ENCODE data around the gene FRY. TPM values are rescaled to one million over a fixed set of nuclear protein-coding genes. Genes with fewer than 3 reads are reported as not detected.

Gene FRY
- total and polyA plus RNA-seq, 2 donors (not counting 1 experiment from before 2014, with no cell fraction given), result 2.3 to 6.3 TPM

- POLR2A ChIA-PET, result no interaction called here
- Mint-ChIP-seq H3K27me3 (no peaks in the 10 kb centered on the region), H3K4me3 (no peak overlapping the region), H3K9me3 (ENCODE audit: insufficient read depth) (no peaks in the 10 kb centered on the region), H3K27ac (no peak overlapping the region), H3K4me1 (no peaks in the 10 kb centered on the region)
- Histone ChIP-seq H3K4me1 (ENCODE audit: control insufficient read depth in 2 of 2, insufficient read depth in 2 of 2, low read length in 2 of 2) (no peaks in the 10 kb centered on the region), H3K36me3 (replicated peaks in 1 of 2; ENCODE audit: control extremely low read depth in 1 of 2, control insufficient read depth in 1 of 2, extremely low read depth in 1 of 2, insufficient read depth in 2 of 2, low read length in 1 of 2) (no peaks in the 10 kb centered on the region), H4K20me1 (ENCODE audit: control insufficient read depth, insufficient read depth, low read length, poor library complexity, severe bottlenecking) (no peaks in the 10 kb centered on the region), H2AFZ (ENCODE audit: insufficient read depth, low read depth, low read length, poor library complexity, severe bottlenecking) (no peak overlapping the region), H3K9ac (ENCODE audit: low read length) (no peak overlapping the region), H3K4me3 (ENCODE audit: control extremely low read depth in 1 of 5, extremely low read depth in 1 of 5, insufficient read depth in 1 of 5, low read depth in 2 of 5, low read length in 4 of 5) (no peak overlapping the region), H3K9me3 (ENCODE audit: control extremely low read depth in 1 of 3, control insufficient read depth in 2 of 3, insufficient read depth in 1 of 3, low read length in 2 of 3) (no peaks in the 10 kb centered on the region), H3K4me2 (replicated peaks; ENCODE audit: low read depth, low read length, poor library complexity, severe bottlenecking) (no peak overlapping the region), H3K27ac (ENCODE audit: low read length in 2 of 2) (no peak overlapping the region), H3K27me3 (replicated peaks in 1 of 4; ENCODE audit: control extremely low read depth in 1 of 4, control insufficient read depth in 3 of 4, insufficient read depth in 4 of 4, low read length in 3 of 4) (no peaks in the 10 kb centered on the region), H3K79me2 (ENCODE audit: control insufficient read depth, insufficient read depth, low read length) (no peaks in the 10 kb centered on the region)
- DNase-seq (no peak), ATAC-seq (ENCODE audit: low read depth) (no peak)
- CTCF ChIA-PET, result interaction anchor here (0.8 to 1.4 kb wide), 2 partner anchors 14 to 96 kb away, joined by 3 read pairs; no protein-coding TSS in a partner anchor
- intact Hi-C loops (cut with micrococcal nuclease), result no loop called here
- TF ChIP-seq CTCF (IDR thresholded peaks at IDR 0.05), result no peak
- no peak for TF ChIP-seq EZH2 (IDR thresholded peaks at IDR 0.05; ENCODE audit: borderline replicate concordance, insufficient read depth, low read depth, low read length, poor library complexity, severe bottlenecking)
- no CpG with 5 or more reads among the region's 5 CpGs for WGBS (ENCODE audit: insufficient coverage)
Observed at GRCh38 chr13:32151240-32151639, 119.7 kb downstream of the FRY start.

DNA sequence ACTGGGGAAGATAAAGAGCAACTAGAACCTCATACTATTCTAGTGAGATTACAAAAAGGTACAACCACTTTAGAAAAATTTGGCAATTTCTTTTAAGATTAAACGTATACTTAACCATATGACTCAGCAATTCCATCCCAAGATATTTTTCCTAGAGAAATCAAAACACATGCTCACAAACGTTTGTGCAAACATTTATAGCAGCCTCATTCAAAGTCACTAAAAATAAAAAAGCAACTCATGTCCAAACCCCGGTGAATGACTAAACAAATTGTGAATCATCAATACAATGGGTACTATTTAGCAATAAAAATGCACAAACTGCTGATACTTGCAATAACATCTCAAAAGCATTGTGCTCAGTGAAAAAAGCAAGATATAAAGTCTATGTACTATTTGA lies 121.5 kb downstream of the FRY start:
- Mint-ChIP-seq H3K4me1 (no peaks in the 10 kb centered on the region), H3K27me3 (no peaks in the 10 kb centered on the region), H3K4me3 (no peak overlapping the region), H3K27ac (no peak overlapping the region), H3K9me3 (ENCODE audit: insufficient read depth) (no peaks in the 10 kb centered on the region)
- no peaks in the 10 kb centered on the region for H3K27me3 ChIP-seq (replicated peaks in 1 of 4; ENCODE audit: control extremely low read depth in 1 of 4, control insufficient read depth in 3 of 4, insufficient read depth in 4 of 4, low read length in 3 of 4)
- ChIA-PET POLR2A (no interaction called here), CTCF (no interaction called here)
- no peaks in the 10 kb centered on the region for H4K20me1 ChIP-seq (ENCODE audit: control insufficient read depth, insufficient read depth, low read length, poor library complexity, severe bottlenecking)
- no peak overlapping the region for H3K9ac ChIP-seq (ENCODE audit: low read length)
- 57% methylated on average over 1 of the region's 3 CpGs for WGBS (ENCODE audit: insufficient coverage)
- DNase-seq (no peak), ATAC-seq (ENCODE audit: low read depth) (no peak)
- H3K79me2 ChIP-seq (ENCODE audit: control insufficient read depth, insufficient read depth, low read length), result no peaks in the 10 kb centered on the region
- H3K36me3 ChIP-seq (replicated peaks in 1 of 2; ENCODE audit: control extremely low read depth in 1 of 2, control insufficient read depth in 1 of 2, extremely low read depth in 1 of 2, insufficient read depth in 2 of 2, low read length in 1 of 2), result no peaks in the 10 kb centered on the region
- TF ChIP-seq CTCF (IDR thresholded peaks at IDR 0.05), result no peak
- no peak overlapping the region for H3K27ac ChIP-seq (ENCODE audit: low read length in 2 of 2)
- H3K4me2 ChIP-seq (replicated peaks; ENCODE audit: low read depth, low read length, poor library complexity, severe bottlenecking), result no peak overlapping the region
- no peak overlapping the region for H2AFZ ChIP-seq (ENCODE audit: insufficient read depth, low read depth, low read length, poor library complexity, severe bottlenecking)
- intact Hi-C loops (cut with micrococcal nuclease), result no loop called here
- H3K9me3 ChIP-seq (ENCODE audit: control extremely low read depth in 1 of 3, control insufficient read depth in 2 of 3, insufficient read depth in 1 of 3, low read length in 2 of 3), result no peaks in the 10 kb centered on the region
- no peaks in the 10 kb centered on the region for H3K4me1 ChIP-seq (ENCODE audit: control insufficient read depth in 2 of 2, insufficient read depth in 2 of 2, low read length in 2 of 2)
- H3K4me3 ChIP-seq (ENCODE audit: control extremely low read depth in 1 of 5, extremely low read depth in 1 of 5, insufficient read depth in 1 of 5, low read depth in 2 of 5, low read length in 4 of 5), result no peak overlapping the region

Data from B cell (primary cell).